NB4 (cell line): ENCODE data around the gene C2CD4D.
A peak's percentile ranks its signal among the peaks of the same experiment; 100 is the strongest.

Experiments
- DNase-seq: peaks from one replicate; pipeline ENCODE4 v3.0.0; 2010; ENCODE audit warnings: low read depth
- H3K4me3 ChIP-seq: one replicate; pipeline ENCODE4 v1.5.1; 2011; ENCODE audit warnings: mild to moderate bottlenecking, low read depth, low read length, moderate library complexity
- MYC ChIP-seq: IDR thresholded peaks from 2 replicates; pipeline ENCODE4 v1.6.1; 2011; ENCODE audit warnings: low read depth, low read length
- POLR2A ChIP-seq: IDR thresholded peaks from 2 replicates; pipeline ENCODE4 v1.6.1; 2011; ENCODE audit warnings: mild to moderate bottlenecking; ENCODE audit not compliant: insufficient read length; ENCODE audit errors: extremely low read depth
- TF ChIP-seq, protein P1 (sequence below): IDR thresholded peaks from one replicate; pipeline ENCODE4 v1.5.1; 2012; ENCODE audit warnings: low read depth, low read length
- TF ChIP-seq, protein P2 (sequence below): IDR thresholded peaks from 2 replicates; pipeline ENCODE4 v1.6.1; 2011; ENCODE audit warnings: low read depth, low read length

The C2CD4D gene

DNA sequence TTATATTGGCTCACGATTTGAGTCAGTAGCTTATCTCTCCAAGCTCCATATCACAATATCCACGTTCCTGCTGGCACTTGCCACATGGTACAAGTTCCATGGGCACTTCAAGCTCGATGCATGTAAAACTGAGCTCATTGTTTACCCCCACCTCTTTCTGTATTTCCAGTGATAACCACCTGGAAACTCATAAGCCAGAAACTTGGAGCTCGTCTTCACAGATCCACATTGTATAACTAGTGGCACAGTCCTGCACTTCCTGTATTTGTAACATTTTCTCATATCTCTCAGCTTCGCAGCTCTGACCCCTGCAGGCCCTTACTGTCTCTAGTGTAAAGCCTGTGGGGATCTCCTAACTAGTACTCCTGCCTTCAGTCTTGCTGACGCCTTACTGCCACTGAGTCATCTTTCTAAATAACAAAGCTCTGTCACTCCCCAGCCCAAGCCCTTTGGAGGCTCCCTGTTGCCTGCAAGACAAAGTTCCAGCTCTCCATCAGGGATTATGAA, 6.5 kb upstream of the C2CD4D start:
- TF ChIP-seq MYC (no peak), POLR2A (no peak)
- TF ChIP-seq, protein P1, sequence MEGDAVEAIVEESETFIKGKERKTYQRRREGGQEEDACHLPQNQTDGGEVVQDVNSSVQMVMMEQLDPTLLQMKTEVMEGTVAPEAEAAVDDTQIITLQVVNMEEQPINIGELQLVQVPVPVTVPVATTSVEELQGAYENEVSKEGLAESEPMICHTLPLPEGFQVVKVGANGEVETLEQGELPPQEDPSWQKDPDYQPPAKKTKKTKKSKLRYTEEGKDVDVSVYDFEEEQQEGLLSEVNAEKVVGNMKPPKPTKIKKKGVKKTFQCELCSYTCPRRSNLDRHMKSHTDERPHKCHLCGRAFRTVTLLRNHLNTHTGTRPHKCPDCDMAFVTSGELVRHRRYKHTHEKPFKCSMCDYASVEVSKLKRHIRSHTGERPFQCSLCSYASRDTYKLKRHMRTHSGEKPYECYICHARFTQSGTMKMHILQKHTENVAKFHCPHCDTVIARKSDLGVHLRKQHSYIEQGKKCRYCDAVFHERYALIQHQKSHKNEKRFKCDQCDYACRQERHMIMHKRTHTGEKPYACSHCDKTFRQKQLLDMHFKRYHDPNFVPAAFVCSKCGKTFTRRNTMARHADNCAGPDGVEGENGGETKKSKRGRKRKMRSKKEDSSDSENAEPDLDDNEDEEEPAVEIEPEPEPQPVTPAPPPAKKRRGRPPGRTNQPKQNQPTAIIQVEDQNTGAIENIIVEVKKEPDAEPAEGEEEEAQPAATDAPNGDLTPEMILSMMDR, result no peak
- TF ChIP-seq, protein P2, sequence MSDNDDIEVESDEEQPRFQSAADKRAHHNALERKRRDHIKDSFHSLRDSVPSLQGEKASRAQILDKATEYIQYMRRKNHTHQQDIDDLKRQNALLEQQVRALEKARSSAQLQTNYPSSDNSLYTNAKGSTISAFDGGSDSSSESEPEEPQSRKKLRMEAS, result no peak; the same call in 1 of the 2 replicates
- peak; percentile 55 for DNase-seq
- no peak overlapping the region for H3K4me3 ChIP-seq

DNA sequence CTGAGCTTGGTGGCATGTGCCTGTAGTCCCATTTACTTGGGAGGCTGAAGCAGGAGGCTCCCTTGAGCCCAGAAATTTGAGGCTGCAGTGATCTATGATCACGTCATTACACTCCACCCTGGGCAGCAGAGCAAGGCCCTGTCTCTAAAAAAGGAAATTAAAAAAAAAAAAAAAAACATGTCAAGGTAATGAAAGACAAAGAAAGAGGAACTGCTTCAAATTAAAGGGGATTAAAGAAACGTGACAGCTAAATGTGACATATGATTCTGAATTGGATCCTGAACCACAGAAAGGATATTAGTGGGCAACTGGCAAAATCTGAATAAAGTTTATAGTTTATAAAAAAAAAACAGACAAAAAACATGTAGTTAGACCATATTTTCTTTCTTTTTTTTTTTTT, 3.8 kb upstream of the C2CD4D start:
- TF ChIP-seq, protein P2, result no peak
- no peak for DNase-seq
- no peak overlapping the region for H3K4me3 ChIP-seq

DNA sequence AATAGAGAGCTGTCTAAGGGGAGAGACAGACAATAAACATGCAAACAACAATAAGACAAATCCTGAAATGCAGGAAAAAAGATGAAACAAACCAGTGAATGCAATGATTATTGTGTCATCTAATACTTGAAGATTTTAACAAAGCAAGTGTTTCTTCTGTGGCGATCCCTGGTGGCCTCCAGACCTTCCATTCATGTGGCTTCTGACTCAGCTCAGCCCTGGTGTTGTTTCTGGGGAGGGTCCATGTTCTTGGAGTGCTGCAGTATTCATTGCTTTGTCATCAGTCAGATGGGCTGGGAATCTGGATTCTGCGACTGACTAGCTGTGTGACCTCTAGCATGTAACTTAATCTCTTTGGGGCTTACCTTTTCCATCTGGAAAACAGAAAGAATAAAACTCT, 1.5 kb upstream of the C2CD4D start:
- no peak for DNase-seq

DNA sequence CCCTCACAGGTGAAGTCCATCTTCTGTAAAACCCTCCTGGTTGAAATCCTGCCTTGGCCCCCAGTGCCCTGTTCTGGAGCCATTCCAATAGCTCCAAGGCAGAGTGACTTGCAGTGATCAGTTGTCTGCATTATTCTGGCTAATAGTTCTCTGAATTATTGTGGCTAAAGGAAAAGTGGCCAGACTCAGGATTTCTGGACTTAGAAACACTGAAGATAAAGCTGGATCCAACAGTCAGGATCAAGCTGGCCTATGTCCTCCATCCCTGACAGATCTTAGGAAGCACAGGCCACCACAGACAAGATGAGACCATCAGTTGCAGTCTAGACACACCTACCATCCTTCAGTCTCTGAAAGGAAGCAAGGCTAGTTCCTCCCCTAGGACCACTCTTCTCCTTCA, 801 bp upstream of the C2CD4D start:
- H3K4me3 ChIP-seq, result no peak overlapping the region
- no peak for DNase-seq

More for the DNA sequence above, 1.5 kb upstream of the C2CD4D start:
- TF ChIP-seq, protein P2, result no peak
- TF ChIP-seq POLR2A, result no peak
- no peak for TF ChIP-seq MYC
- TF ChIP-seq, protein P1, result no peak
- H3K4me3 ChIP-seq, result no peak overlapping the region

DNA sequence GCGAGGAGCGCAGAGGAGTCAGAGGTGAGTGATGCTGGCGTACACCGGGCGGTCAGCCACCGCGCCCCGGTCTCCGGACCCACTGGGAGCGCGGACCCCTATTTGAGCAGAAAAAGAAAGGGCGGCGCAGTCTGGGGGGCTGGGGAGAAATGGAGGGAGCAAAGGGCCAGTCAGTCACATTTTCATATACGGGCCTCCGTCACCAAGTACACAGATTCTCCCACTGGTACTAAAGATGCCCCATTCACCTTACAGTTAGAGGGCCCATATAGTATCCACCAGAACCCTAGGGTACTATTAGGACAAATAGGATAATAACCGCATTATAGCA, 573 bp downstream of the C2CD4D start:
- DNase-seq, result no peak
- no peak overlapping the region for H3K4me3 ChIP-seq
- no peak for TF ChIP-seq POLR2A
- TF ChIP-seq, protein P1, result no peak
- no peak for TF ChIP-seq MYC
- TF ChIP-seq, protein P2, result no peak

More for the DNA sequence above, 801 bp upstream of the C2CD4D start:
- TF ChIP-seq MYC (no peak), POLR2A (no peak)
- TF ChIP-seq, protein P2, result no peak
- TF ChIP-seq, protein P1, result no peak

DNA sequence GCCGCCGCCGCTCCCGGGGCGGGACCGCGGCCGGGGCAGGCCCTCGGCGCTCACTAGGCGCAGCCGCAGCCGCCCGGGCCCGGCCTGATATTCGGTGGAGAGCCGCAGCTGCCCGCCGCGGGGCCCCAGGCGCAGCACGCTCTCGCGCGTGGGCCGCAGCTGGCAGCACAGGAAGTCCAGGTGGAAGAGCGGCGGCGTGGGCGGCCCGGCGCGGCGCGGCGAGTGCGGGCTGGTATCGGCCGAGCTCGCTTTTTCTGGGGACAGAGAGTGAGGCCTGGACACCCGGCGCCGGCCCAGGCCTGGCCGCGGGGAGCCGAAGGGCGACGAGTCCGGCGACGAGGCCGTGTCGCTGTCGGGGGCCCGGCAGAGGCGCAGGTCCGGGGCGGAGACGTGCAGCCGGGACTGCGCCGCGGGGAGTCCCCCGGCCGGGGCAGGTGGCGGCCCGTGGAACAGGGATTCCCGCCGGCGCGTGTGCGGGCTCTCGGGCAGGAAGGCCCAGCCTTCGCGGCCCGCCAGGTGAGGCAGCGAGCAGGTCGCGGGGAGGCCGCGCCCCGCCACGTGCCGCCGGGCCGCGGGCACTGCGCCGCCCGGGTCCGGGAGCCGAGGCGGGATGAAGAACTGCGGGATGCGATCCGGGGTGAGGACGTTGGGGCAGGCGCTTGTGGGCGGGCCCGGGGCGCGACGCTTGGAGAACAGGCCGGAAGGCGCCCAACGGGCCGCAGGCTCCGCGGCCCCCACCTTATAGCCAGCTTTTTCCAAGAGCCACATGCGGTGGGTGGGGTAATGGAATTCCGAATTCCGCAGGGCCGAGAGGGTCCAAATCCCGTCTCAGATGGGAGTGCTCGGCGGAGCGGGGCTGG, 1.2 kb downstream of the C2CD4D start:
- no peak overlapping the region for H3K4me3 ChIP-seq
- TF ChIP-seq, protein P1, result no peak
- TF ChIP-seq, protein P2, result no peak
- TF ChIP-seq MYC (no peak), POLR2A (no peak)
- DNase-seq, result peak; percentile 31
